Liver (tissue), 9 donors: ENCODE data around the gene KRTAP3-3. TPM values are rescaled to one million over a fixed set of nuclear protein-coding genes. Genes with fewer than 3 reads are reported as not detected.

ENCODE experiments used
- DNase-seq: peaks from one replicate; pipeline ENCODE4 v3.0.0-alpha.2; 2017; ENCODE audit warnings: low spot score
- H3K27ac ChIP-seq, 2 donors: one replicate each; pipeline ENCODE4 v1.7.0; 2013; ENCODE audit warnings: inconsistent platforms in 2 of 2, low read length in 2 of 2, control low read depth in 1 of 2, low read depth in 1 of 2, mild to moderate bottlenecking in 1 of 2
- H3K27me3 ChIP-seq, 4 donors: one replicate each; pipeline versions ENCODE4 v1.6.1 to v1.7.0; 2013; ENCODE audit warnings: low read length in 3 of 4, inconsistent platforms in 1 of 4, mild to moderate bottlenecking in 1 of 4, moderate library complexity in 1 of 4; ENCODE audit not compliant: control insufficient read depth in 4 of 4, insufficient read depth in 4 of 4
- H3K36me3 ChIP-seq, 4 donors: one replicate each; pipeline versions ENCODE4 v1.6.1 to v1.7.0; 2013; ENCODE audit warnings: low read length in 3 of 4, mild to moderate bottlenecking in 3 of 4, low read depth in 1 of 4, moderate library complexity in 1 of 4; ENCODE audit not compliant: control insufficient read depth in 4 of 4, insufficient read depth in 3 of 4
- H3K4me1 ChIP-seq, 4 donors: one replicate each; pipeline versions ENCODE4 v1.6.1 to v1.7.0; 2013; ENCODE audit warnings: low read length in 3 of 4, mild to moderate bottlenecking in 3 of 4, moderate library complexity in 1 of 4; ENCODE audit not compliant: control insufficient read depth in 4 of 4, insufficient read depth in 4 of 4
- H3K4me3 ChIP-seq, 3 donors: one replicate each; pipeline versions ENCODE4 v1.6.1 to v1.7.0; 2013; ENCODE audit warnings: low read length in 3 of 3, control low read depth in 1 of 3, low read depth in 1 of 3, mild to moderate bottlenecking in 1 of 3
- H3K9ac ChIP-seq, 2 donors: one replicate each; pipeline ENCODE4 v1.7.0; 2013; ENCODE audit warnings: low read length in 2 of 2, mild to moderate bottlenecking in 2 of 2, moderate library complexity in 2 of 2, control low read depth in 1 of 2, low read depth in 1 of 2
- H3K9me3 ChIP-seq, 4 donors: one replicate each; pipeline versions ENCODE4 v1.6.1 to v1.7.0; 2013; ENCODE audit warnings: low read length in 3 of 4; ENCODE audit not compliant: control insufficient read depth in 4 of 4
- ATF3 ChIP-seq: IDR thresholded peaks from 2 replicates; pipeline ENCODE4 v1.6.1; 2016; ENCODE audit warnings: antibody characterized with exemption
- CTCF ChIP-seq: fragments of 150-350 bp; IDR thresholded peaks from 2 replicates; pipeline ENCODE4 v1.5.1; 2017; ENCODE audit warnings: improper control_type of control experiment, low read depth, low read length; ENCODE audit not compliant: missing input control
- EGR1 ChIP-seq, 2 donors: IDR thresholded peaks; 2 replicates each; pipeline ENCODE4 v1.6.1; 2016 to 2018; ENCODE audit warnings: antibody characterized with exemption in 2 of 2, low read depth in 2 of 2
- HNF4A ChIP-seq, 2 donors: conservative IDR thresholded peaks; 2 replicates each; pipeline ENCODE4 v1.6.1; 2016; ENCODE audit warnings: antibody characterized with exemption in 2 of 2, mild to moderate bottlenecking in 2 of 2
- HNF4G ChIP-seq: IDR thresholded peaks from 2 replicates; pipeline ENCODE4 v1.6.1; 2016; ENCODE audit warnings: antibody characterized with exemption
- JUND ChIP-seq, 2 donors: IDR thresholded peaks; 2 replicates each; pipeline ENCODE4 v1.6.1; 2016; ENCODE audit warnings: antibody characterized with exemption in 2 of 2
- MAX ChIP-seq: IDR thresholded peaks from 2 replicates; pipeline ENCODE4 v1.6.1; 2016; ENCODE audit warnings: antibody characterized with exemption
- REST ChIP-seq: IDR thresholded peaks from 2 replicates; pipeline ENCODE4 v1.6.1; 2016; ENCODE audit warnings: antibody characterized with exemption, mild to moderate bottlenecking
- RXRA ChIP-seq, 2 donors: IDR thresholded peaks; 2 replicates each; pipeline ENCODE4 v1.6.1; 2017 to 2018; ENCODE audit warnings: antibody characterized with exemption in 2 of 2, mild to moderate bottlenecking in 1 of 2
- SP1 ChIP-seq: IDR thresholded peaks from 2 replicates; pipeline ENCODE4 v1.6.1; 2018; ENCODE audit warnings: antibody characterized with exemption, mild to moderate bottlenecking
- TAF1 ChIP-seq: conservative IDR thresholded peaks from 2 replicates; pipeline ENCODE4 v1.6.1; 2016; ENCODE audit warnings: antibody characterized with exemption, mild to moderate bottlenecking
- WGBS: extraction: QIAGEN DNeasy Blood & Tissue Kit; methylation state at CpG from one replicate; pipeline ENCODE4 v1.1.7; 2013; 5-methylcytosine and 5-hydroxymethylcytosine counted together
- polyA plus RNA-seq, 2 donors: library from polyadenylated mRNA; stranded (reverse) in 1 of 2; unstranded in 1 of 2; fragments of 200-250 nt in 1 of 2; fragments of >200 nt in 1 of 2; fragmentation: Nextera tagmentation in 1 of 2; extraction: Ambion mirVana in 1 of 2; gene quantifications; one replicate each; pipeline versions ENCODE4 v1.2.1 to v1.2.3, GENCODE V29; 2013 to 2015
- total RNA-seq, 2 donors: library from RNA; depleted of rRNA; stranded (reverse); fragments of >200 nt; gene quantifications; one replicate each; pipeline ENCODE4 v1.2.3, GENCODE V29; 2014
- donor health status: healthy.
- donor health status: healthy.
- donor health status: healthy.
- donor health status: healthy.
- donor health status: healthy.

The KRTAP3-3 gene
- total and polyA plus RNA-seq, 4 donors = not detected

GRCh38 chr17:40986920-40987319 lies 7.0 kb downstream of the KRTAP3-3 start:
- TF ChIP-seq EGR1 (IDR thresholded peaks at IDR 0.05; ENCODE audit: low read depth in 2 of 2) (no peak), SP1 (no peak), REST (no peak)
- Histone ChIP-seq H3K4me3 (no peak overlapping the region), H3K27ac (no peak overlapping the region), H3K9ac (no peak overlapping the region), H3K36me3 (no peaks in the 10 kb centered on the region), H3K4me1 (no peaks in the 10 kb centered on the region), H3K9me3 (no peaks in the 10 kb centered on the region), H3K27me3 (no peaks in the 10 kb centered on the region)
- no peak for DNase-seq
- WGBS = 68% methylated on average over 8 of the region's 8 CpGs

GRCh38 chr17:40984226-40984625 lies 9.7 kb downstream of the KRTAP3-3 start, which contains the start of gene KRT40:
KRT40 (minus strand) TSS chr17:40984326; CDS start chr17:40984273, 53 bp downstream.
- no peak within 1 kb of the TSS for H3K27ac ChIP-seq
- no peaks in the 10 kb centered on the region for H3K9me3 ChIP-seq
- no peak for DNase-seq
- TF ChIP-seq SP1 (no peak), CTCF (no peak), MAX (no peak), EGR1 (IDR thresholded peaks at IDR 0.05; ENCODE audit: low read depth in 2 of 2) (no peak), RXRA (IDR thresholded peaks at IDR 0.05) (no peak), JUND (IDR thresholded peaks at IDR 0.05) (no peak), ATF3 (no peak), REST (no peak), HNF4A (conservative IDR thresholded peaks at IDR 0.05) (no peak), HNF4G (no peak), TAF1 (no peak)
- H3K36me3 ChIP-seq = no peaks in the 10 kb centered on the region
- H3K27me3 ChIP-seq = peaks cover 0 to 2% (median 0%) of the 10 kb centered on the region in 4 donors
- no peaks in the 10 kb centered on the region for H3K4me1 ChIP-seq
- H3K4me3 ChIP-seq = no peak within 1 kb of the TSS
- H3K9ac ChIP-seq = no peak within 1 kb of the TSS
- WGBS = 47% methylated on average over 3 of the region's 3 CpGs
